SK-N-SH (cell line): Measurements from ENCODE around the gene RAPGEF1. TPM values are rescaled to one million over a fixed set of nuclear protein-coding genes. Genes with fewer than 3 reads are reported as not detected.

Experiments used
- CTCF ChIA-PET: fragments of 300-600, 350-600 bp; formaldehyde crosslinking; extraction: SDS; loops from one replicate; lab custom pipeline; 2021; lab: Yijun Ruan, JAX
- POLR2A ChIA-PET: fragments of 350-600 bp; sonication (Branson Sonifier 250); formaldehyde crosslinking; extraction: SDS; loops from one replicate; lab custom pipeline; 2020; ENCODE audit warnings: antibody characterized with exemption, inconsistent platforms; lab: Yijun Ruan, JAX
- DNase-seq: peaks from one replicate; pipeline ENCODE4 v3.0.0; 2012
- H2AFZ ChIP-seq: fragments of 200-600 bp; sonication (generic); 2 replicates; pipeline ENCODE4 v1.8.1; 2016; ENCODE audit warnings: antibody characterized with exemption, mild to moderate bottlenecking, low read depth
- H3F3A ChIP-seq: fragments of 200-600 bp; sonication (generic); replicated peaks from 2 replicates; pipeline ENCODE3; 2016; ENCODE audit warnings: antibody characterized with exemption, mild to moderate bottlenecking; ENCODE audit not compliant: insufficient read depth
- H3K27ac ChIP-seq, 2 experiments: fragments of 200-500 bp in 1 of 2; fragments of 200-600 bp in 1 of 2; sonication (Bioruptor generic) in 1 of 2; sonication (generic), shearing (Covaris generic) in 1 of 2; 2 replicates each; pipeline versions ENCODE4 v1.5.1 to v1.6.1; 2014 to 2016; ENCODE audit warnings: low read depth in 2 of 2, inconsistent platforms in 1 of 2, low read length in 1 of 2, mild to moderate bottlenecking in 1 of 2, mixed read lengths in 1 of 2
- H3K27me3 ChIP-seq: fragments of 200-600 bp; sonication (generic), shearing (Covaris generic); 2 replicates; pipeline ENCODE4 v1.6.1; 2016; ENCODE audit warnings: mixed run types; ENCODE audit not compliant: insufficient read depth
- H3K36me3 ChIP-seq, 2 experiments: fragments of 200-500 bp in 1 of 2; fragments of 200-600 bp in 1 of 2; sonication (Bioruptor generic) in 1 of 2; sonication (generic) in 1 of 2; replicated peaks in 1 of 2; 2 replicates each; pipeline versions ENCODE3 to v1.5.1; 2014 to 2016; ENCODE audit warnings: low read length in 1 of 2, mild to moderate bottlenecking in 1 of 2; ENCODE audit not compliant: insufficient read depth in 2 of 2, control insufficient read depth in 1 of 2
- H3K4me1 ChIP-seq, 2 experiments: fragments of 200-500 bp in 1 of 2; fragments of 200-600 bp in 1 of 2; sonication (Bioruptor generic) in 1 of 2; sonication (generic), shearing (Covaris generic) in 1 of 2; 2 replicates each; pipeline versions ENCODE4 v1.5.1 to v1.6.1; 2014 to 2016; ENCODE audit warnings: low read depth in 1 of 2, low read length in 1 of 2, mixed run types in 1 of 2; ENCODE audit not compliant: insufficient read depth in 2 of 2, control insufficient read depth in 1 of 2
- H3K4me2 ChIP-seq: fragments of 200-600 bp; sonication (generic), shearing (Covaris generic); 2 replicates; pipeline ENCODE4 v1.6.1; 2017; ENCODE audit warnings: mixed run types
- H3K4me3 ChIP-seq, 2 experiments: fragments of 200-500 bp in 1 of 2; fragments of 200-600 bp in 1 of 2; sonication (Bioruptor generic) in 1 of 2; sonication (generic), shearing (Covaris generic) in 1 of 2; 2 replicates each; pipeline versions ENCODE4 v1.5.1 to v1.8.1; 2014 to 2016; ENCODE audit warnings: low read depth in 2 of 2, inconsistent platforms in 1 of 2, low read length in 1 of 2, mild to moderate bottlenecking in 1 of 2, mixed read lengths in 1 of 2, moderate library complexity in 1 of 2
- H3K79me2 ChIP-seq: fragments of 200-600 bp; sonication (generic); 2 replicates; pipeline ENCODE4 v1.8.1; 2017; ENCODE audit warnings: mild to moderate bottlenecking; ENCODE audit not compliant: insufficient read depth
- H3K9ac ChIP-seq: fragments of 200-600 bp; sonication (generic); 2 replicates; pipeline ENCODE4 v1.6.1; 2017; ENCODE audit warnings: mixed run types
- H3K9me2 ChIP-seq: fragments of 200-600 bp; sonication (generic); 2 replicates; pipeline ENCODE4 v1.6.1; 2017; ENCODE audit warnings: mixed run types
- H3K9me3 ChIP-seq: fragments of 200-600 bp; sonication (generic); 2 replicates; pipeline ENCODE4 v1.6.1; 2017; ENCODE audit warnings: mixed run types, mild to moderate bottlenecking, moderate library complexity
- H4K20me1 ChIP-seq: fragments of 200-600 bp; sonication (generic); 2 replicates; pipeline ENCODE4 v1.6.1; 2017; ENCODE audit warnings: mild to moderate bottlenecking, mixed run types; ENCODE audit not compliant: insufficient read depth
- CHD2 ChIP-seq: fragments of 150-350 bp; IDR thresholded peaks from 2 replicates; pipeline ENCODE4 v1.6.1; 2018; ENCODE audit warnings: low read length; ENCODE audit not compliant: partially characterized antibody
- ELF1 ChIP-seq: IDR thresholded peaks from 2 replicates; pipeline ENCODE4 v1.4.0; 2012
- EZH2phosphoT487 ChIP-seq: fragments of 200-600 bp; sonication (generic); IDR thresholded peaks from 2 replicates; pipeline ENCODE4 v1.6.1; 2017; ENCODE audit warnings: low read depth, mixed run types, mild to moderate bottlenecking, antibody characterized with exemption, moderate library complexity, borderline replicate concordance
- FOSL2 ChIP-seq: IDR thresholded peaks from 2 replicates; pipeline ENCODE4 v1.4.0; 2012; ENCODE audit warnings: low read depth, mild to moderate bottlenecking, moderate library complexity, borderline replicate concordance
- FOXM1 ChIP-seq: IDR thresholded peaks from 2 replicates; pipeline ENCODE4 v1.4.0; 2012; ENCODE audit warnings: low read depth, mild to moderate bottlenecking
- JUND ChIP-seq: IDR thresholded peaks from 2 replicates; pipeline ENCODE4 v1.4.0; 2012
- MXI1 ChIP-seq: IDR thresholded peaks from 2 replicates; pipeline ENCODE4 v1.6.1; 2012; ENCODE audit warnings: mild to moderate bottlenecking, low read depth, low read length, improper control_type of control experiment
- NFIC ChIP-seq: IDR thresholded peaks from 2 replicates; pipeline ENCODE4 v1.4.0; 2012; ENCODE audit warnings: borderline replicate concordance
- POLR2AphosphoS5 ChIP-seq: IDR thresholded peaks from 2 replicates; pipeline ENCODE4 v1.6.1; 2012; ENCODE audit warnings: low read depth, low read length
- RAD21 ChIP-seq: IDR thresholded peaks from 2 replicates; pipeline ENCODE4 v1.6.1; 2012; ENCODE audit warnings: mild to moderate bottlenecking, low read length
- RFX5 ChIP-seq: IDR thresholded peaks from 2 replicates; pipeline ENCODE4 v1.6.1; 2012; ENCODE audit warnings: mild to moderate bottlenecking, improper control_type of control experiment, low read length
- TAF1 ChIP-seq: IDR thresholded peaks from 2 replicates; pipeline ENCODE4 v1.6.1; 2012; ENCODE audit warnings: low read depth, mild to moderate bottlenecking, low read length, moderate library complexity, borderline replicate concordance
- TCF12 ChIP-seq: IDR thresholded peaks from 2 replicates; pipeline ENCODE4 v1.4.0; 2012
- WGBS: methylation state at CpG from one replicate; pipeline ENCODE4 v1.1.6; 2017; ENCODE audit warnings: low lambda C conversion rate; 5-methylcytosine and 5-hydroxymethylcytosine counted together
- polyA plus RNA-seq, 3 experiments: library from polyadenylated mRNA; depleted of rRNA; stranded (reverse); fragments of >200 nt; gene quantifications; 2 replicates each; pipeline ENCODE4 v1.2.3, GENCODE V29; 2012
- TF ChIP-seq, protein P1 (sequence below): fragments of 200-600 bp; sonication (generic); IDR thresholded peaks from 2 replicates; pipeline ENCODE4 v1.6.1; 2017; ENCODE audit warnings: antibody characterized with exemption, mild to moderate bottlenecking, moderate library complexity
- TF ChIP-seq, protein P2 (sequence below): IDR thresholded peaks from 2 replicates; pipeline ENCODE4 v1.4.0; 2012; ENCODE audit warnings: low read depth, borderline replicate concordance
- TF ChIP-seq, protein P3 (sequence below): IDR thresholded peaks from 2 replicates; pipeline ENCODE4 v1.4.0; 2012; ENCODE audit warnings: low read depth, borderline replicate concordance
- TF ChIP-seq, protein P4 (sequence below): IDR thresholded peaks from 2 replicates; pipeline ENCODE4; 2012

RAPGEF1 gene
- polyA plus RNA-seq, 1 of the 3 experiments (the other 2 are of a cell fraction): 26.2 TPM

DNA sequence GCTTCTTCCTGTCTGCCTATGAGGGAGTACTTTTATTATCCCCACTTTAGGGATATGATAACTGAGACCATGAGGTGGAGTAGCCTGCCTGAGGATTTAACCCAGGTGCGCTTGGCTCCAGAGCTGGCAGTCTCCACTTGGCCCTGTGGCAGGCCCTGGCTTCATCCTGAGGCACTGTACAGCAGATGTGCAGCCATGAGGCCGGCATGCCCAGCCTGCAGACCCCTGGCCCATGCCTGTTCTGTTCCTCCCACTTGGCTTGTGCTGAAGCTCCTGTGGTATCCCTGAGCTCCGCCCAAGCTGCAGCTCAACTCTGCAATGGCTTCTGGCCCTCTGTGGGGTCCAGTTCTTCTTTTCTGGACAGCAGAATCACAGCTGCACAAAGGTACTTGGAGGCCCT is 31.8 kb upstream of the RAPGEF1 start (continued):
- TF ChIP-seq MXI1 (no peak), TAF1 (no peak), FOSL2 (no peak), CHD2 (no peak), FOXM1 (no peak), POLR2AphosphoS5 (no peak), NFIC (no peak)

DNA sequence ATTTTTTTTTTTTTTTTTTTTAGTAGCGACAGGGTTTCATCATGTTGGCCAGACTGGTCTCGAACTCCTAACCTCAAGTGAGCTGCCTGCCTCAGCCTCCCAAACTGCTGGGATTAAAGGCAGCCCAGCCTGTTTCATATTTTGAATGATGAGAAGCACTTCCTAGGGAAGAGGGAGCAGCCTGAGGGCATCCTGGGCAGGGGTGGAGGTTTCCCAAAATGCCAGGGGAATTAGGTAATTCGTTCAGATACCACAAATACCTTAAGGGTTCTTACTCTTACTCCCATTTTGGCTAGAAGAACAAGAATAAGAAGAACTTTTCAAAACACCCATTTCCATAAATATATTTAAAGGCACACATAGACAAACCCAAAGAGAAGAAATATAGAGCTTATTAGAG is 29.5 kb upstream of the RAPGEF1 start:
- no peaks in the 10 kb centered on the region for H3K79me2 ChIP-seq
- TF ChIP-seq, protein P1, sequence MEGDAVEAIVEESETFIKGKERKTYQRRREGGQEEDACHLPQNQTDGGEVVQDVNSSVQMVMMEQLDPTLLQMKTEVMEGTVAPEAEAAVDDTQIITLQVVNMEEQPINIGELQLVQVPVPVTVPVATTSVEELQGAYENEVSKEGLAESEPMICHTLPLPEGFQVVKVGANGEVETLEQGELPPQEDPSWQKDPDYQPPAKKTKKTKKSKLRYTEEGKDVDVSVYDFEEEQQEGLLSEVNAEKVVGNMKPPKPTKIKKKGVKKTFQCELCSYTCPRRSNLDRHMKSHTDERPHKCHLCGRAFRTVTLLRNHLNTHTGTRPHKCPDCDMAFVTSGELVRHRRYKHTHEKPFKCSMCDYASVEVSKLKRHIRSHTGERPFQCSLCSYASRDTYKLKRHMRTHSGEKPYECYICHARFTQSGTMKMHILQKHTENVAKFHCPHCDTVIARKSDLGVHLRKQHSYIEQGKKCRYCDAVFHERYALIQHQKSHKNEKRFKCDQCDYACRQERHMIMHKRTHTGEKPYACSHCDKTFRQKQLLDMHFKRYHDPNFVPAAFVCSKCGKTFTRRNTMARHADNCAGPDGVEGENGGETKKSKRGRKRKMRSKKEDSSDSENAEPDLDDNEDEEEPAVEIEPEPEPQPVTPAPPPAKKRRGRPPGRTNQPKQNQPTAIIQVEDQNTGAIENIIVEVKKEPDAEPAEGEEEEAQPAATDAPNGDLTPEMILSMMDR: no peak
- TF ChIP-seq RFX5: no peak
- no peak for TF ChIP-seq RAD21
- TF ChIP-seq, protein P2, sequence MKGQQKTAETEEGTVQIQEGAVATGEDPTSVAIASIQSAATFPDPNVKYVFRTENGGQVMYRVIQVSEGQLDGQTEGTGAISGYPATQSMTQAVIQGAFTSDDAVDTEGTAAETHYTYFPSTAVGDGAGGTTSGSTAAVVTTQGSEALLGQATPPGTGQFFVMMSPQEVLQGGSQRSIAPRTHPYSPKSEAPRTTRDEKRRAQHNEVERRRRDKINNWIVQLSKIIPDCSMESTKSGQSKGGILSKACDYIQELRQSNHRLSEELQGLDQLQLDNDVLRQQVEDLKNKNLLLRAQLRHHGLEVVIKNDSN: no peak
- no peak for TF ChIP-seq TAF1
- no peak for TF ChIP-seq ELF1
- TF ChIP-seq, all 33 proteins: peak for 0
- no peak overlapping the region for H3K9ac ChIP-seq
- no peaks in the 10 kb centered on the region; the same call in 1 of the 2 replicates for H4K20me1 ChIP-seq
- H3K4me1 ChIP-seq: no peaks in the 10 kb centered on the region; a peak in 1 of 4 replicates
- no peak overlapping the region for H3K4me3 ChIP-seq
- 37% methylated on average over 3 of the region's 3 CpGs for WGBS
- no peak for DNase-seq
- H3K27me3 ChIP-seq: peaks cover 8% of the 10 kb centered on the region
- H3K9me3 ChIP-seq: no peaks in the 10 kb centered on the region
- ChIA-PET POLR2A (no interaction called here), CTCF (interaction anchor here (1.4 to 9.9 kb wide), 3 partner anchors 14 to 493 kb away, joined by 3 to 71 read pairs (median 3); no protein-coding TSS in a partner anchor)
- no peak overlapping the region for H3K27ac ChIP-seq
- no peak overlapping the region for H2AFZ ChIP-seq
- H3F3A ChIP-seq: no peaks in the 10 kb centered on the region
- no peaks in the 10 kb centered on the region for H3K9me2 ChIP-seq
- H3K36me3 ChIP-seq: no peaks in the 10 kb centered on the region
- H3K4me2 ChIP-seq: no peak overlapping the region

DNA sequence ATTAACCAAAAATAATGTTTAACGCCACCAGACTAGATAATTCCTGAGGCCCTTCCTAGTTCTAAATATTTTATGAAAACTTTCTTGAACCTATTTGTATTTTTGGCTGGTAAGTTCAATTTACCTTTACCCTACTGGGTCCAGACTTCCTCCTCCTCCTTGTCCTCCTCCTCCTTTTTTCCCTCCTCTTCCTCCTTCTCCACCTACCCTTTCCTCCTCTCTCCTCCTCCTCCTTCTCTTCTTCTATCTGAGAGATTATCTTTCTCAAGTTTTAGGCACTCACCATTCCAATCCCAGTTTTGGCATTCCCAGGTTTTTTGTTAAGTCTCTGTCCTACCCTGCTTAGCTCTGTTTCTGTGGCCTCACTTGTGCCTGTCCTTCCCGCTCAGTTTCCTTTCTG is 24.7 kb upstream of the RAPGEF1 start:
- Histone ChIP-seq H3K9me2 (no peaks in the 10 kb centered on the region), H4K20me1 (no peaks in the 10 kb centered on the region), H2AFZ (no peak overlapping the region), H3K4me2 (no peak overlapping the region), H3K9ac (no peak overlapping the region), H3K9me3 (no peaks in the 10 kb centered on the region), H3K4me1 (peaks cover 0 to 3% of the 10 kb centered on the region in 2 experiments; a peak in 1 of 4 replicates)
- DNase-seq: no peak
- POLR2A ChIA-PET: no interaction called here
- WGBS: 88% methylated on average over 2 of the region's 2 CpGs
- TF ChIP-seq EZH2phosphoT487 (no peak), JUND (no peak), CHD2 (no peak), FOSL2 (no peak), NFIC (no peak), POLR2AphosphoS5 (no peak), TAF1 (no peak), TCF12 (no peak)
- TF ChIP-seq, protein P3, sequence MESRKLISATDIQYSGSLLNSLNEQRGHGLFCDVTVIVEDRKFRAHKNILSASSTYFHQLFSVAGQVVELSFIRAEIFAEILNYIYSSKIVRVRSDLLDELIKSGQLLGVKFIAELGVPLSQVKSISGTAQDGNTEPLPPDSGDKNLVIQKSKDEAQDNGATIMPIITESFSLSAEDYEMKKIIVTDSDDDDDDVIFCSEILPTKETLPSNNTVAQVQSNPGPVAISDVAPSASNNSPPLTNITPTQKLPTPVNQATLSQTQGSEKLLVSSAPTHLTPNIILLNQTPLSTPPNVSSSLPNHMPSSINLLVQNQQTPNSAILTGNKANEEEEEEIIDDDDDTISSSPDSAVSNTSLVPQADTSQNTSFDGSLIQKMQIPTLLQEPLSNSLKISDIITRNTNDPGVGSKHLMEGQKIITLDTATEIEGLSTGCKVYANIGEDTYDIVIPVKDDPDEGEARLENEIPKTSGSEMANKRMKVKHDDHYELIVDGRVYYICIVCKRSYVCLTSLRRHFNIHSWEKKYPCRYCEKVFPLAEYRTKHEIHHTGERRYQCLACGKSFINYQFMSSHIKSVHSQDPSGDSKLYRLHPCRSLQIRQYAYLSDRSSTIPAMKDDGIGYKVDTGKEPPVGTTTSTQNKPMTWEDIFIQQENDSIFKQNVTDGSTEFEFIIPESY: no peak
- TF ChIP-seq, protein P1: no peak
- TF ChIP-seq, protein P4, sequence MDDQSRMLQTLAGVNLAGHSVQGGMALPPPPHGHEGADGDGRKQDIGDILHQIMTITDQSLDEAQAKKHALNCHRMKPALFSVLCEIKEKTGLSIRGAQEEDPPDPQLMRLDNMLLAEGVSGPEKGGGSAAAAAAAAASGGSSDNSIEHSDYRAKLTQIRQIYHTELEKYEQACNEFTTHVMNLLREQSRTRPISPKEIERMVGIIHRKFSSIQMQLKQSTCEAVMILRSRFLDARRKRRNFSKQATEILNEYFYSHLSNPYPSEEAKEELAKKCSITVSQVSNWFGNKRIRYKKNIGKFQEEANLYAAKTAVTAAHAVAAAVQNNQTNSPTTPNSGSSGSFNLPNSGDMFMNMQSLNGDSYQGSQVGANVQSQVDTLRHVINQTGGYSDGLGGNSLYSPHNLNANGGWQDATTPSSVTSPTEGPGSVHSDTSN: no peak
- TF ChIP-seq, all 33 proteins: peak for 0
- CTCF ChIA-PET: interaction anchor here (0.6 to 9.9 kb wide), 5 partner anchors 261 to 504 kb away, joined by 3 to 71 read pairs (median 15); no protein-coding TSS in a partner anchor
- Histone ChIP-seq H3K4me3 (no peak overlapping the region), H3F3A (no peaks in the 10 kb centered on the region), H3K27me3 (peaks cover 8% of the 10 kb centered on the region; the same call in 1 of the 2 replicates), H3K36me3 (no peaks in the 10 kb centered on the region), H3K79me2 (no peaks in the 10 kb centered on the region), H3K27ac (no peak overlapping the region)
